GM21576 (cell line): ENCODE results near the gene SPRYD3.

Experiments used
- ATAC-seq: cut with Tn5 transposase; IDR thresholded peaks from one replicate; pipeline ENCODE4 v1.9.1; 2021; ENCODE audit warnings: mild to moderate bottlenecking, moderate library complexity; ENCODE audit not compliant: unreplicated experiment

The SPRYD3 gene

DNA sequence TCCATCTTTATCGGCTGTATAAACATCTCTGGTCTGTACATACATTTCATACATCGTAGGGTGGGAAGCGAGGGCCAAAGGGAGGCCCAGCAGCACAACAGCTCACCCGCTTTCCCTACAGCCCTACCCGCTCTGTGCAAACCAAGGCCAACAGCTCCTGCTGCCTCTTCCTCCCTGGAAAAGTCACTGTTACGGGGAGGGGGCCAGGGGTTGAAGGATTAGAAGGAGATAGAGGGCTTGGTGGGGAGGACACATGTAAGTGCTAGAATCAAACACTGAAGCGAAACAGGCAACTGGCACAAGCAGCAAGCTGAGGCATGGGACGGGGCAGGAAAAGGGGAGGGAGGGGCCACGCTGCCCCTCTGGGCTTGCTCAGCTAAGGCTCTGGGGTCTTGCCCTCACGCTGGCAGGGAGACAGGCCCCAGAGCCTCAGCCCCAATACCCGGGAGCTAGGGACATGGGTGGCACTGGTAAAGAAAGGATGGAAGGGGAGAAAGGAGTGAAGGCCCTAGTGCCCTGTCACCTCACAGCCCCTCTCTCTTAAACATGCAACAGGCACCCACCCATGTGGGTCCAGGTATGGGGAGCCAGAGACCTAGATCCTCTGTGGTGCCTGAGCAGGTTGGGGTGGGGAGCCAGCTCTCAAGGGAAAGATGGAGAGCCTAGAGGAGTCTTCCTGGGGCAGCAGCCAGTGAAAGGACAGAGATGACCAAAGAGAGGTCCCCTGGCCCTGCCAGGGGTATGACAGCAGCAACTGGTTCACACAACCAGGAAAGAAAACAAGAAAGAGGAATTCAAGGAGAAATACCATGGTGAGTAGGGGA is 14.4 kb downstream of the SPRYD3 start:
- no peak for ATAC-seq

- no peak for ATAC-seq
Observed at GRCh38 chr12:53063708-53064612, 15.2 kb downstream of the SPRYD3 start.

- ATAC-seq = no peak
Observed at GRCh38 chr12:53062977-53063707, 16.0 kb downstream of the SPRYD3 start.

- no peak for ATAC-seq
Observed at GRCh38 chr12:53062011-53062961, 16.9 kb downstream of the SPRYD3 start.

- ATAC-seq = no peak
Observed at GRCh38 chr12:53061404-53062010, 17.7 kb downstream of the SPRYD3 start.

DNA sequence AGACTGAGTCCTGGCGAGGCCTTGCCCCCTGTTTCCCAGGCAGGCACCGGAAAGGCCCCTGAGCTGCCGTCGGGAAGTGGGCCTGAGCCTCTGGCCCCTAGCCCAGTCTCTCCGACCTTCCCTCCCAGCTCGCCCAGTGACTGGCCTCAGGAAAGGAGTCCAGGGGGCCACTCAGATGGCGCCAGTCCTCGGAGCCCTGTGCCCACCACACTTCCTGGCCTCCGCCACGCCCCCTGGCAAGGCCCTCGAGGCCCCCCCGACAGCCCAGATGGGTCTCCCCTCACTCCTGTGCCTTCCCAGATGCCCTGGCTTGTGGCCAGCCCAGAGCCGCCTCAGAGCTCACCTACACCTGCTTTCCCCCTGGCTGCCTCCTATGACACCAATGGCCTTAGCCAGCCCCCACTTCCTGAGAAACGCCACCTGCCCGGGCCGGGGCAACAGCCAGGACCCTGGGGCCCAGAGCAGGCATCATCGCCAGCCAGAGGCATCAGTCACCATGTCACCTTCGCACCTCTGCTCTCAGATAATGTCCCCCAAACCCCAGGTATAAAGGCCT is 18.4 kb downstream of the SPRYD3 start:
- no peak for ATAC-seq

GRCh38 chr12:53060064-53060720 is 19.0 kb downstream of the SPRYD3 start:
- ATAC-seq = no peak

- no peak for ATAC-seq
Observed at GRCh38 chr12:53059434-53060063, 19.6 kb downstream of the SPRYD3 start.

GRCh38 chr12:53058674-53059433 is 20.3 kb downstream of the SPRYD3 start:
- ATAC-seq = no peak

- no peak for ATAC-seq
Observed at GRCh38 chr12:53057816-53058500, 21.2 kb downstream of the SPRYD3 start.

DNA sequence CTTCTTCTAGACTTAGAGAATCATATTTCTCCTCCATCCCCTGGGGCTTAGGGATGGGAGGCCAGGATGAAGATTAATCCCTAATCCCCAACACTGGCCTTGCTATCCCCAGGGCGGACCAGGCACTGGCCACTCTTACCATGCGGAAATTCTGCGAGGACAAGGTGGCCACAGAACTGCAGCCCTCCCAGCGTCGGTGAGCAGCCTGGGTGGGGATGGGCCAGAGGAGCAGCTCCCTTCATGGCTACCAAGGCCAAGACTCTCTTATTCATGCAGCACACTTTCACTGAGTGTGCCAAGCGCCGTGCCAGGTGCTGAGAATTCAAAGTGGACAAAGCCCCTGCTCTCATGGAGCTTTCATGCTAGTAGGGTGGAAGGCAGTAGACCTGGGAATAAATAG is 22.3 kb downstream of the SPRYD3 start:
- no peak for ATAC-seq

GRCh38 chr12:53056296-53056695 is 22.9 kb downstream of the SPRYD3 start:
- ATAC-seq = no peak

DNA sequence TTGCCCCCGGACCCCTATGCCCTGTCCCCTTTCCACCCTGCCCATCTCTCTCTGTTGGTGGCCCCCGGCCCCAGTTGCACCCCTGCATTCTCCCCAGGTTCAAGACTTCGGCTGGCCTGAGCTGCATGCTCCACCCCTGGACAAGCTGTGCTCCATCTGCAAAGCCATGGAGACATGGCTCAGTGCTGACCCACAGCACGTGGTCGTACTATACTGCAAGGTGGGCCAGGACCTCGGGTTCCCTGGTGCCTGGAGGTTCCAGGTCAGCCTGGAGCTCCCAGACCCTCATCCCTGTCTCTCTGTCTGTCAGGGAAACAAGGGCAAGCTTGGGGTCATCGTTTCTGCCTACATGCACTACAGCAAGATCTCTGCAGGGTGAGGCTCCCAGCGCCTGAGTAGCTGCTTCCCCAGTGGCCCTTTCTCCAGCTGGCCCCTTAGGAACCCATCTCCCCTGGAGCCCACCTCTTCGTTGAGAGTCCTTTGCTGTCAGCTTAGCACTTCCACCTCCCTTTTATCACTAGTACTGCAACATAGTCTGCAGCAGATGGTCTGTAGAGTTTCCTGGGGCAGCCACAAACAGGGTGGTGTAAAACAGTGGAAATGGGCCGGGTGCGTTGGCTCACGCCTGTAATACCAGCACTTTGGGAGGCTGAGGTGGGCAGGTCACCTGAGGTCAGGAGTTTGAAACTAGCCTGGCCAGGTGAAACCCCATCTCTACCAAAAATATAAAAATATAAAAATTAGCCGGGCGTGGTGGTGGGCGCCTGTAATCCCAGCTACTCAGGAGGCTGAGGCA is 23.5 kb downstream of the SPRYD3 start:
- no peak for ATAC-seq

DNA sequence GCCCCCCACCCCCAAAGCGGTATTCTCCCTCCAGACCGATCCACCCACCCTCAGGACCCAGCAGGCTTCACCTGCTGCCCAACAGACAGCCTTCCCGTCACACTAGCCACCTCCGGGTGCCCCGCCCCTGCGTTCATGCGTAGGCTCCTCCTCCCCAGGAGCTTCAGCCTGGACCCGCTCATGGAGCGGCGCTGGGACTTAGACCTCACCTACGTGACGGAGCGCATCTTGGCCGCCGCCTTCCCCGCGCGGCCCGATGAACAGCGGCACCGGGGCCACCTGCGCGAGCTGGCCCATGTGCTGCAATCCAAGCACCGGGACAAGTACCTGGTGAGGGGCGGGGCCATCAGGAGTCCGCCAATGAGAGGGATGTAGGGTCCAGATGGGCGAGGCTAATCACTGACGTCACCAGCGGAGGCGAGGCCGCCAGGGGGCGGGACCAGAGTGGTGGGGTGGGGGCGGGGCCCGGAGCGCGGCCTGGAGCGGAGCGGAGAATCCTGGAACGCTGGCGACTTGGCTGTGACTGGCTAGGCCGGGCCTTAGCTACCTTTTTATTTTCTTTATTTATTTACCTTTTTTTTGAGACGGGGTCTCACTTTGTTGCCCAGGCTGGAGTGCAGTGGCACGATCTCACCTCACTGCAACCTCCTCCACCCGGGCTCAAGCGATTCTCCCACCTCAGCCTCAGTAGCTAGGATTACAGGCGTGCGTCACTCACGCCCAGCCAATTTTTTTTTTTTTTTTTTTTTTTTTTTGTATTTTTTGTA is 24.9 kb downstream of the SPRYD3 start:
- peak; percentile 91 for ATAC-seq
